GM18951 (cell line): ENCODE results near the gene MOK.

ENCODE experiments used
- POLR2A ChIP-seq: IDR thresholded peaks from 4 replicates; pipeline ENCODE4 v1.6.1; 2011; ENCODE audit warnings: mild to moderate bottlenecking; ENCODE audit not compliant: insufficient read length, insufficient read depth; ENCODE audit errors: extremely low read depth
- in situ Hi-C: fragments of 300-500 bp; cut with MboI; formaldehyde crosslinking; loops from one replicate; pipeline ENCODE4 v1.12.0; 2022; ENCODE audit warnings: low sequenced_read_pairs, mixed read lengths, inconsistent platforms; ENCODE audit not compliant: unreplicated experiment

The MOK gene

GRCh38 chr14:102227184-102227964 is 77.6 kb downstream of the MOK start:
- no peak for TF ChIP-seq POLR2A
- in situ Hi-C loops, result no loop called here

- in situ Hi-C loops, result no loop called here
- TF ChIP-seq POLR2A, result no peak
These were observed 78.4 kb downstream of the MOK start for GRCh38 chr14:102226356-102227125.

GRCh38 chr14:102225936-102226335 is 79.0 kb downstream of the MOK start:
- in situ Hi-C loops, result no loop called here
- no peak for TF ChIP-seq POLR2A

- in situ Hi-C loops, result no loop called here
These were observed 79.6 kb downstream of the MOK start for GRCh38 chr14:102225386-102225785.

GRCh38 chr14:102223682-102224081 is 81.3 kb downstream of the MOK start:
- in situ Hi-C loops, result no loop called here
- no peak for TF ChIP-seq POLR2A

More at GRCh38 chr14:102225386-102225785, 79.6 kb downstream of the MOK start:
- TF ChIP-seq POLR2A, result no peak

GRCh38 chr14:102222751-102223150 is 82.2 kb downstream of the MOK start:
- no peak for TF ChIP-seq POLR2A
- in situ Hi-C loops, result no loop called here

- no peak for TF ChIP-seq POLR2A
- in situ Hi-C loops, result no loop called here
These were observed 82.9 kb downstream of the MOK start for GRCh38 chr14:102222009-102222575.

- TF ChIP-seq POLR2A, result no peak
- in situ Hi-C loops, result no loop called here
These were observed 83.9 kb downstream of the MOK start for GRCh38 chr14:102221026-102221425.

- in situ Hi-C loops, result no loop called here
- no peak for TF ChIP-seq POLR2A
These were observed 84.9 kb downstream of the MOK start for GRCh38 chr14:102220031-102220430.

GRCh38 chr14:102219316-102219715 is 85.6 kb downstream of the MOK start:
- in situ Hi-C loops, result no loop called here

GRCh38 chr14:102218688-102219087 is 86.3 kb downstream of the MOK start:
- TF ChIP-seq POLR2A, result no peak
- in situ Hi-C loops, result no loop called here

More at GRCh38 chr14:102219316-102219715, 85.6 kb downstream of the MOK start:
- TF ChIP-seq POLR2A, result no peak

- in situ Hi-C loops, result no loop called here
- no peak for TF ChIP-seq POLR2A
These were observed 87.0 kb downstream of the MOK start for GRCh38 chr14:102217987-102218421.

GRCh38 chr14:102217399-102217798 is 87.6 kb downstream of the MOK start:
- in situ Hi-C loops, result no loop called here
- TF ChIP-seq POLR2A, result no peak
